ENCODE data around the gene FKBP2. TPM values are rescaled to one million over a fixed set of nuclear protein-coding genes. Genes with fewer than 3 reads are reported as not detected.

Gene FKBP2
- total and polyA plus RNA-seq, 2 of the 13 experiments (the other 11 are each of a cell fraction or from before 2014, with no cell fraction given), result 30.1 to 53.3 TPM

- TF ChIP-seq ZBTB2 (CRISPR knock-in tag; IDR thresholded peaks at IDR 0.05; ENCODE audit: low read depth) (no peak), HMGA1 (CRISPR knock-in tag; conservative IDR thresholded peaks at IDR 0.05) (no peak), NR0B2 (CRISPR knock-in tag; IDR thresholded peaks at IDR 0.05) (no peak)
Observed at GRCh38 chr11:64252003-64252872, 11.3 kb downstream of the FKBP2 start (continued).

- WGBS (ENCODE audit: low lambda C conversion rate), result 90% methylated on average over 3 of the region's 8 CpGs
- intact Hi-C loops (cut with micrococcal nuclease; ENCODE audit: unreplicated experiment) (no loop called here), in situ Hi-C loops (cut with HindIII; ENCODE audit: extremely low pct_ligation_motif_present, low pct_unique_long_range_greater_than_20kb) (no loop called here)
- ChIA-PET POLR2A (interaction anchor here (1.3 to 2.1 kb wide), 2 partner anchors 12 to 52 kb away, joined by 6 to 7 read pairs; partner anchors contain the start of gene ESRRA), CTCF (ENCODE audit: low intra/inter-chr PET ratio, low total read pairs) (no interaction called here)
- FAIRE-seq (no peak), ATAC-seq (no peak), DNase-seq (ENCODE audit: low spot score) (no peak)
- no TSS peak for BruUV-seq (replicated peaks)
- Histone ChIP-seq H3K9me3 (ENCODE audit: low read length) (no peaks in the 10 kb centered on the region), H3K36me3 (replicated peaks in 1 of 2; ENCODE audit: control insufficient read depth in 1 of 2, insufficient read depth in 2 of 2, low read length in 2 of 2) (peaks cover 5 to 10% of the 10 kb centered on the region in 2 experiments; a peak in 1 of 5 replicates), H3K27ac (ENCODE audit: extremely low read length, insufficient read depth, low read length) (no peak overlapping the region), H2AFZ (ENCODE audit: low read length) (no peak overlapping the region), H4K20me1 (ENCODE audit: insufficient read depth, low read length) (no peaks in the 10 kb centered on the region), H3K79me2 (ENCODE audit: insufficient read depth, low read length) (peaks cover 7% of the 10 kb centered on the region), H3K4me3 (replicated peaks in 1 of 3; ENCODE audit: insufficient read depth in 1 of 3, low read depth in 2 of 3, low read length in 3 of 3) (no peak overlapping the region), H3K27me3 (ENCODE audit: control insufficient read depth in 1 of 2, insufficient read depth in 2 of 2, low read length in 2 of 2) (no peaks in the 10 kb centered on the region; a peak in 1 of 5 replicates), H3K4me1 (ENCODE audit: insufficient read depth, low read length) (peaks cover 46% of the 10 kb centered on the region), H3K4me2 (ENCODE audit: low read depth, low read length) (no peak overlapping the region), H3K9ac (ENCODE audit: insufficient read depth, low read depth, low read length) (no peak overlapping the region)
- peak; percentile 74 for TF ChIP-seq ZNF629 (CRISPR knock-in tag; conservative IDR thresholded peaks at IDR 0.05)
- TF ChIP-seq NFIB (CRISPR knock-in tag; IDR thresholded peaks at IDR 0.05; ENCODE audit: borderline replicate concordance), result no peak
Observed at GRCh38 chr11:64253043-64253442, 12.1 kb downstream of the FKBP2 start.

Measured in HepG2 (cell line).